Gastroesophageal sphincter (tissue), 4 donors: ENCODE results near the gene DNAJC2. TPM values are rescaled to one million over a fixed set of nuclear protein-coding genes. Genes with fewer than 3 reads are reported as not detected.

ENCODE experiments used
- ATAC-seq: fragments of 150-250 bp; one replicate; pipeline ENCODE4 v1.9.1; 2016; ENCODE audit warnings: mild to moderate bottlenecking, moderate library complexity
- H3K27ac ChIP-seq, 4 donors: fragments of 200-600 bp; sonication (generic) in 3 of 4; 1 replicate in 3 of 4; 2 replicates in 1 of 4; pipeline ENCODE4 v1.5.1; 2016 to 2019
- H3K27me3 ChIP-seq: fragments of 200-600 bp; sonication (generic); one replicate; pipeline ENCODE4 v1.5.1; 2019
- H3K36me3 ChIP-seq, 2 donors: fragments of 200-600 bp; sonication (generic); one replicate each; pipeline ENCODE4 v1.5.1; 2019; ENCODE audit warnings: control low read depth in 1 of 2
- H3K4me1 ChIP-seq, 3 donors: fragments of 200-600 bp; sonication (generic); 1 replicate in 2 of 3; 2 replicates in 1 of 3; pipeline ENCODE4 v1.5.1; 2016 to 2019; ENCODE audit warnings: control low read depth in 2 of 3
- H3K4me3 ChIP-seq, 2 donors: fragments of 200-600 bp; sonication (generic); one replicate each; pipeline ENCODE4 v1.5.1; 2019; ENCODE audit warnings: mild to moderate bottlenecking in 1 of 2, moderate library complexity in 1 of 2
- H3K9me3 ChIP-seq, 3 donors: fragments of 200-600 bp; sonication (generic); one replicate each; pipeline ENCODE4 v1.5.1; 2017 to 2019; ENCODE audit warnings: control low read depth in 2 of 3
- EP300 ChIP-seq: sonication (generic); formaldehyde crosslinking; IDR thresholded peaks from one replicate; pipeline ENCODE4 v1.6.1; 2017; ENCODE audit warnings: antibody characterized with exemption, mild to moderate bottlenecking
- POLR2A ChIP-seq, 2 donors: fragments of 450-650 bp; IDR thresholded peaks; one replicate each; pipeline ENCODE4 v1.6.1; 2017; ENCODE audit warnings: antibody characterized with exemption in 2 of 2, mild to moderate bottlenecking in 2 of 2, moderate library complexity in 1 of 2
- POLR2AphosphoS5 ChIP-seq: sonication (generic); formaldehyde crosslinking; IDR thresholded peaks from one replicate; pipeline ENCODE4 v1.6.1; 2017; ENCODE audit warnings: antibody characterized with exemption
- WGBS, 2 donors: methylation state at CpG; one replicate each; pipeline ENCODE4 v1.1.5; 2018; ENCODE audit warnings: low coverage in 1 of 2; 5-methylcytosine and 5-hydroxymethylcytosine counted together
- total RNA-seq, 4 donors: library from RNA; depleted of rRNA; stranded (reverse); fragments of >200 nt; gene quantifications; one replicate each; pipeline ENCODE4 v1.1.0, GENCODE V29; 2016
- TF ChIP-seq, protein P1 (sequence below), 4 experiments: fragments of 200-600 bp in 2 of 4; fragments of 450-650 bp in 2 of 4; sonication (generic) in 1 of 4; IDR thresholded peaks; one replicate each; pipeline ENCODE4 v1.5.1; 2017 to 2019; ENCODE audit warnings: antibody characterized with exemption in 4 of 4, mild to moderate bottlenecking in 2 of 4, moderate library complexity in 2 of 4

Gene DNAJC2, protein sequence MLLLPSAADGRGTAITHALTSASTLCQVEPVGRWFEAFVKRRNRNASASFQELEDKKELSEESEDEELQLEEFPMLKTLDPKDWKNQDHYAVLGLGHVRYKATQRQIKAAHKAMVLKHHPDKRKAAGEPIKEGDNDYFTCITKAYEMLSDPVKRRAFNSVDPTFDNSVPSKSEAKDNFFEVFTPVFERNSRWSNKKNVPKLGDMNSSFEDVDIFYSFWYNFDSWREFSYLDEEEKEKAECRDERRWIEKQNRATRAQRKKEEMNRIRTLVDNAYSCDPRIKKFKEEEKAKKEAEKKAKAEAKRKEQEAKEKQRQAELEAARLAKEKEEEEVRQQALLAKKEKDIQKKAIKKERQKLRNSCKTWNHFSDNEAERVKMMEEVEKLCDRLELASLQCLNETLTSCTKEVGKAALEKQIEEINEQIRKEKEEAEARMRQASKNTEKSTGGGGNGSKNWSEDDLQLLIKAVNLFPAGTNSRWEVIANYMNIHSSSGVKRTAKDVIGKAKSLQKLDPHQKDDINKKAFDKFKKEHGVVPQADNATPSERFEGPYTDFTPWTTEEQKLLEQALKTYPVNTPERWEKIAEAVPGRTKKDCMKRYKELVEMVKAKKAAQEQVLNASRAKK
- 10 to 100 TPM in 3 of 4 donors, 1 to 10 TPM in 1; 8.4 to 15.6 (median 12.7) TPM for total RNA-seq

DNA sequence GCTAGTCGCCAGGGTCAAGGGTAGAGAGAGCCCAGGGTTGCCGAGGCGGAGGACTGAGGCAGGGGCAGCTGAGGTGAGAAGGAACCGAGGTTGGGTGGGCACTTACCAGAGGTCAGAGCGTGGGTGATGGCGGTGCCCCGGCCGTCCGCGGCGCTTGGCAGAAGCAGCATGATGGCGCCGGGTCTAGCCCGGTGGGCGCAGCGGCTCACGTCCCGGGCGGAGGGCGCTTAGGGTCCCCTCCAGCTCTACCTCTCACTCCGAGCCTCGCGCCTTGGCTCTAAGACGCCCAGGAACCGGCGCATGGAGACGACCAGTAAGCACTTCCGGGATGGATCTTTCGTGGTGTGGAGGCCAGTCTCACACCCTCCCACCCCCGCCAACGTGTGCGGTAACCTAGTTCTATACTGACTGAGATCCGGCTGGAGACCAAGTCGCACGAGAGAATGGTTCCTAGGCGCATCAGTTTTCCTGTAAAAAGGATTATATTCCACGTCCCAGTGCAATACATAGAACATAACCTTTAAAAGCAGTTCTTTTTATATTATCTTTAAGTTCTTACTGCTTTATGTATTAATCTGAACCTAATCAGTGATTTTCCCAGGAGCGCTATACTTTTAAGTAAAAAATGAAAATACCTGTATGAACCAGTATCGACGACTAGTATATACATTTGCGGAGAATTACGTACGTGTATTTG lies at the start of gene DNAJC2:
DNAJC2 (minus strand) TSS at position 315 of the 697 bp plus-strand sequence; CDS start at position 170, 145 bp downstream.
- 24 to 27% methylated on average over 10 to 12 of the region's 43 CpGs for WGBS, 2 donors

DNA sequence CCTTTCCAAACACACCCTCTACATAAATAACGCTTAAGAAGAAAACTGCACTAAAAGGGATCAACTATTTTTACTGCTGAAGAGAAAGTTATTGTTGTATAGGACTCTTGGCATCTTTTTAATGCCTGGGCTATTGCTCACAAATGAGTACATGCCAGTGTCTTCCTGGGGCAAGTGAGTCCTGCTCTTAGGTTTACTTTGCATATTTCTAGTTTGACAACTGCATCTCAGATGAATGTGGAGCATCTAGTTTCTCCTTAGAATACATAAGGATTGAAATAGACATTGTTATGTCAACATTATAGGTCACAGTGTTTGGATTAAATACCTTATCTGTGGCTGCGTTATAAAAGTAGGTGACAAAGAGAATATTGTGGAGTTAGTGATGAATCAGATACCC lies 47.4 kb upstream of the DNAJC2 start:
- WGBS, 2 donors, result 77 to 94% methylated on average over 2 of the region's 2 CpGs
- H3K4me3 ChIP-seq, result no peak overlapping the region
- H3K27ac ChIP-seq, result no peak overlapping the region

More for the DNA sequence above, at the start of gene DNAJC2:
- Histone ChIP-seq H3K9me3 (no peaks in the 10 kb centered on the region), H3K36me3 (peaks cover 0 to 25% of the 10 kb centered on the region in 2 donors), H3K27ac (peak within 1 kb of the TSS; percentile 65 to 90 (median 86)), H3K4me1 (peaks cover 6 to 51% (median 23%) of the 10 kb centered on the region in 3 donors), H3K27me3 (no peaks in the 10 kb centered on the region), H3K4me3 (peak within 1 kb of the TSS; percentile 70 to 80)
- TF ChIP-seq POLR2A (IDR thresholded peaks at IDR 0.05) (peak; percentile 25 to 41), POLR2AphosphoS5 (peak; percentile 86), EP300 (no peak)
- TF ChIP-seq, protein P1, sequence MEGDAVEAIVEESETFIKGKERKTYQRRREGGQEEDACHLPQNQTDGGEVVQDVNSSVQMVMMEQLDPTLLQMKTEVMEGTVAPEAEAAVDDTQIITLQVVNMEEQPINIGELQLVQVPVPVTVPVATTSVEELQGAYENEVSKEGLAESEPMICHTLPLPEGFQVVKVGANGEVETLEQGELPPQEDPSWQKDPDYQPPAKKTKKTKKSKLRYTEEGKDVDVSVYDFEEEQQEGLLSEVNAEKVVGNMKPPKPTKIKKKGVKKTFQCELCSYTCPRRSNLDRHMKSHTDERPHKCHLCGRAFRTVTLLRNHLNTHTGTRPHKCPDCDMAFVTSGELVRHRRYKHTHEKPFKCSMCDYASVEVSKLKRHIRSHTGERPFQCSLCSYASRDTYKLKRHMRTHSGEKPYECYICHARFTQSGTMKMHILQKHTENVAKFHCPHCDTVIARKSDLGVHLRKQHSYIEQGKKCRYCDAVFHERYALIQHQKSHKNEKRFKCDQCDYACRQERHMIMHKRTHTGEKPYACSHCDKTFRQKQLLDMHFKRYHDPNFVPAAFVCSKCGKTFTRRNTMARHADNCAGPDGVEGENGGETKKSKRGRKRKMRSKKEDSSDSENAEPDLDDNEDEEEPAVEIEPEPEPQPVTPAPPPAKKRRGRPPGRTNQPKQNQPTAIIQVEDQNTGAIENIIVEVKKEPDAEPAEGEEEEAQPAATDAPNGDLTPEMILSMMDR (IDR thresholded peaks at IDR 0.05), result no peak
- peak; percentile 91 for ATAC-seq

DNA sequence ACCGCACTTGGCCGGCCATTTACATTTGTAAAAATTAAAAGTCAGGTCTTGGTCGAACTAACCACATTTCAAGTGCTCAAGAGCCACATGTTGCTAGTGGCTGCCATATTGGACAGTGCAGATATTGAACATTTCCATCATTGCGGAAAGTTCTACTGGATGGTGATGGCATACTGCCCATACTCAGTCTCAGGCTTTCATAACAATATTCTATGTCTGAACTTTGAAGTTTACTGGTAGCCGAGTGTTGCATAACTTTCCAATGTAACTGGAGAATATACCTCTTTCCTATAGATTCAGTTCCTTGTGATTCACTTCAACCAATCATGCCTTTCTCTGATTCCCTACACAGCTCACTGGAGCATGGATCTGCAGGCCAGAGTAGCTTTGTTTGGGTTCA lies 46.6 kb upstream of the DNAJC2 start:
- Histone ChIP-seq H3K27me3 (peaks cover 7% of the 10 kb centered on the region), H3K9me3 (no peaks in the 10 kb centered on the region), H3K36me3 (no peaks in the 10 kb centered on the region), H3K27ac (no peak overlapping the region), H3K4me3 (no peak overlapping the region), H3K4me1 (no peaks in the 10 kb centered on the region)
- no peak for ATAC-seq
- WGBS, 2 donors, result 95 to 96% methylated on average over 2 to 5 of the region's 5 CpGs
- TF ChIP-seq POLR2AphosphoS5 (no peak), EP300 (no peak), POLR2A (IDR thresholded peaks at IDR 0.05) (no peak)
- TF ChIP-seq, protein P1 (IDR thresholded peaks at IDR 0.05), result no peak

More for the DNA sequence above, 47.4 kb upstream of the DNAJC2 start:
- H3K4me1 ChIP-seq, result no peaks in the 10 kb centered on the region
- no peaks in the 10 kb centered on the region for H3K9me3 ChIP-seq
- ATAC-seq, result no peak
- H3K27me3 ChIP-seq, result peaks cover 7% of the 10 kb centered on the region
- TF ChIP-seq EP300 (no peak), POLR2AphosphoS5 (no peak), POLR2A (IDR thresholded peaks at IDR 0.05) (no peak)
- TF ChIP-seq, protein P1 (IDR thresholded peaks at IDR 0.05), result no peak
- H3K36me3 ChIP-seq, result no peaks in the 10 kb centered on the region

DNA sequence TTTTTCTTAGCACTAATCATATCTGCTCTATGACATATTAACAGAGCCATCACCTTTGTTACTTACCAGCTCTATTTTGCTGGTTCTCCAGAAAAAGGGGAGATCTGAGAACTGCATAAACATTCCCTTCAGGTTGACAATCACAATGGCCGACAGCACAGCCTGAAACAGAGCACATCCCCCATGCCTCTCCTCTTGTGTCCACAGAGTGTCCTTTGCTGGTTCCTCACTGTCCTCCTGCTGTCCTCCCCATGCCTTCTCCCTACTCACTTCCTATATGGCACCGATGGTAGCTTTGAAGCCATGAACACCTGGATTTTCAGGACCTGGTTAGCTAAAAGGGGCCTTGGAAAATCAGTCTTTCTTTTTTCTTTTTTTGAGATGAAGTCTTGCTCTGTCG lies 44.7 kb upstream of the DNAJC2 start:
- Histone ChIP-seq H3K27me3 (peaks cover 7% of the 10 kb centered on the region), H3K27ac (no peak overlapping the region), H3K9me3 (no peaks in the 10 kb centered on the region), H3K4me1 (no peaks in the 10 kb centered on the region), H3K36me3 (no peaks in the 10 kb centered on the region), H3K4me3 (no peak overlapping the region)
- 65 to 68% methylated on average over 3 of the region's 3 CpGs for WGBS, 2 donors
- no peak for ATAC-seq
- no peak for TF ChIP-seq EP300
- TF ChIP-seq POLR2A (IDR thresholded peaks at IDR 0.05), result no peak
- TF ChIP-seq, protein P1 (IDR thresholded peaks at IDR 0.05), result no peak
- TF ChIP-seq POLR2AphosphoS5, result no peak
